Activated CD8-positive, alpha-beta memory T cell treated with anti-CD3 and anti-CD28 coated beads for 36 hours (primary cell): ENCODE results near the gene CHD9. TPM values are rescaled to one million over a fixed set of nuclear protein-coding genes. Genes with fewer than 3 reads are reported as not detected.

Experiments
- CTCF ChIA-PET: fragments of 350-600 bp; sonication (Branson Sonifier 250); formaldehyde crosslinking; loops from one replicate; lab custom pipeline; 2021; ENCODE audit warnings: antibody characterized with exemption; lab: Charles Lee
- POLR2A ChIA-PET: fragments of 350-600 bp; sonication (Branson Sonifier 250); formaldehyde crosslinking; loops from one replicate; lab custom pipeline; 2021; ENCODE audit warnings: antibody characterized with exemption; lab: Charles Lee
- total RNA-seq, 2 experiments: library from RNA; stranded (reverse); gene quantifications; one replicate each; pipeline ENCODE4 v1.2.3, GENCODE V29; 2021

Gene CHD9
- total RNA-seq, 2 experiments from 2014 or later, result 16.8 to 17.1 TPM

GRCh38 chr16:53105565-53105964 is 50.8 kb downstream of the CHD9 start:
- CTCF ChIA-PET, result no interaction called here
- POLR2A ChIA-PET, result interaction anchor here (0.7 kb wide), 1 partner anchor 398 kb away, joined by 5 read pairs; the partner anchor contains the start of gene AKTIP

- CTCF ChIA-PET, result interaction anchor here (1.0 kb wide), 1 partner anchor 12 kb away, joined by 4 read pairs; no protein-coding TSS in a partner anchor
Observed at GRCh38 chr16:53111078-53111791, 56.4 kb downstream of the CHD9 start.

GRCh38 chr16:53112015-53112414 is 57.2 kb downstream of the CHD9 start:
- POLR2A ChIA-PET, result interaction anchor here (0.5 kb wide), 1 partner anchor 21 kb away, joined by 4 read pairs; no protein-coding TSS in a partner anchor
- CTCF ChIA-PET, result interaction anchor here (1.0 kb wide), 1 partner anchor 13 kb away, joined by 4 read pairs; no protein-coding TSS in a partner anchor

More at GRCh38 chr16:53111078-53111791, 56.4 kb downstream of the CHD9 start:
- POLR2A ChIA-PET, result no interaction called here

- ChIA-PET CTCF (no interaction called here), POLR2A (no interaction called here)
Observed at GRCh38 chr16:53115047-53115446, 60.3 kb downstream of the CHD9 start.

DNA sequence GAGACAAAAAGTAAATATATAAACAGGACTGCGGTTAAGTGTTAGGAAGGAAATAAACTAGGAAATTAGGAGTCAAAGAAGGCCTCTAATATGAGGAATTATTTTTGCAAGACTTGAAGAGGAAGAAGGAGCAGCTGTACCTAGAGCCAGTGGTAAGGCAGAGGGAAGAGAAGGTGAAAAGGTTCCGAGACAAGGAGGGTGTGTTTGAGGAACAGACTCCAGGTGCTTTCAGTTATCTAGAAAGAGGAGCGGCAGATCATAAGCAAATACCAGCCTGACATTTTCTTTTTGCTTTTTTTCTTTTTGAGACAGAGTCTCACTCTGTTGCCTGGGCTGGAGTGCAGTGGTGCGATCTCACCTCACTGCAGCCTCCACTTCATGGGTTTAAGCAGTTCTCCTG is 61.0 kb downstream of the CHD9 start:
- POLR2A ChIA-PET, result no interaction called here
- CTCF ChIA-PET, result no interaction called here

DNA sequence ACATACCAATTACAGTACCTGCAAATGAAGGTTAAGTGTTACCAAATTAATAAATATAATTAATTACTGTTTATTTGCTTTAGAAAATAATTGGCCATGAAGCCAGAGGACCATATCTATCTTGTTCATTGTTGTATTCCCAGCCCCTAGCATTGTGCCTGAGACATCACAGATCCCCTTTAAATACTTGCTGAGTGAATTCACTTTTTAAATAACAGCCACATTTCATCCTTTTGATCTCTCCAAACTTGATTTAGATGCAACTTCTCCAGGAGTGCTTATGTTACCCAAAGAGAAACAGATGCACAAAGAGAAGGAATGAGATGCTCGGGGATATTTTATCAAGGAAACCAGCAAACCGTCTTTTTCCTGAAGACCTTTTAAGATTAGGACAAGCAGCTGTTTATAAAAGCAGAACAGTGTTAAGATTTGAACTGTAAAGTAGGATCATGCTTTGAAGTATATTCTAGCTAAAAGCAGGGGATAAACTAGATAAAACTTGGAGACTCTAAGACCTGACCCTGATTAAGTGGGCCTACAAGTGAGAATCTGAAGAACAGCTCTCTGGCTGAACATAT is 66.3 kb downstream of the CHD9 start:
- POLR2A ChIA-PET, result interaction anchor here (0.5 kb wide), 1 partner anchor 320 kb away, joined by 5 read pairs; no protein-coding TSS in a partner anchor
- CTCF ChIA-PET, result interaction anchor here (0.6 kb wide), 1 partner anchor 261 kb away, joined by 3 read pairs; no protein-coding TSS in a partner anchor

- ChIA-PET POLR2A (no interaction called here), CTCF (interaction anchor here (0.6 kb wide), 1 partner anchor 260 kb away, joined by 3 read pairs; no protein-coding TSS in a partner anchor)
Observed at GRCh38 chr16:53121661-53122060, 66.9 kb downstream of the CHD9 start.

DNA sequence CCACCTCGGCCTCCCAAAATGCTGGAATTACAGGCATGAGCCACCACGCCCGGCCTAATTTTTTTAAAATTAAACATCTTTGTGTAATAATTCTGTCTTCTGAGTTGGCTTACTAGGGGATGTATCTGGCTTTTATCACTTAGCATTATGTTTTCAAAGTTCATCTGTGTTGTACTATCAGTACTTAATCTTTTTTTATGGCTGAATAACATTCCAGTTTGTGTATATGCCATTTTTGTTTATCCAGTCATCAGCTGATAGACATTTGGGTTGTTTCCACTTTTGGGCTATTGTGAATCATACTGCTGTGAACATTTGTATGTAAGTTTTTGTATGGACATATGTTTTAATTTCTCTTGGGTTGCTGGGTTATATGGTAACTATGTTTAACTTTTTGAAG is 69.0 kb downstream of the CHD9 start:
- ChIA-PET CTCF (no interaction called here), POLR2A (no interaction called here)

- ChIA-PET CTCF (interaction anchor here (0.7 kb wide), 1 partner anchor 132 kb away, joined by 5 read pairs; no protein-coding TSS in a partner anchor), POLR2A (no interaction called here)
Observed at GRCh38 chr16:53126390-53126789, 71.6 kb downstream of the CHD9 start.

DNA sequence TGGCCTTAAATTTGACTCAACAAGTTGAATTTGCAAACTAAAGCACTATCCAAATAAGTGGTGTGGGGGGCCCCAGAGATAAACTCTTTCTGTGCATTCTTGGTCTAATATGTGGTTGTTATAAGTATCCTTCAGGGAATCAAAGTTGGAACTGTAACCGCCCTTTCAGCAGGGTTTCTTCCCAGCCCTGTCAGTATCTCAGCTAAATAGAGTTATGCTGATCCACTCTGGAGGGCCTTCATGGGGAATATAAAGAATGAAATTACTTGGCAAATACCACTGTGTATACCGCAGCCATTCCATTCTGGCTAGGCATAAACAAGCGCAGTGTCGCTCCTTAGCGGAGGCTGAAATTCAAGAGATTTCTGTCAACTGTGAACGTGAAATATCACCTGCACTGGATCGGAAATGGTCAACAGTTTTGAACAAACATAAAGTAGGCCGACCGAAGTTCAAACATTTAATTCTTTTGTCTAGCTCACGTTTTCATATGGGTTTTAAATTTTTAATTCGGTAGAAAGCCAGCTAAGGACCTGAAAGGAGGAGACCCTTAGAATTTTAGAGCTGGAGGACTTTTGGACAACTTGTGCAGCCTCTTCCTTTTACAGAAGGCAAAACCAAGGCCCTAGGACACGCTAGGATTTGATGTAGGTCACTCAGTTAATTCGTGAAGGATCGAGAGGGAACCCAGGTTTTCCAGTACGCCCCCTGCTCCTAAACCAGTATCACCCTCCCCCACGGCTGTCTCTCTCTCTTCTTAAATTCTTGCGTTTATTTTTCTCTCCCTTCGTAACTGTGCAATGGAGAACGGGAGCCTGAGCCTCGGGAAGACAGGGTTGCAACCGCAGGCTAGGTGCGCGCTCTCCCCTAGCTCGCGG is 74.7 kb downstream of the CHD9 start:
- ChIA-PET POLR2A (no interaction called here), CTCF (interaction anchor here (1.3 kb wide), 2 partner anchors 73 to 75 kb away, joined by 3 to 8 read pairs; partner anchors contain the start of gene CHD9)

DNA sequence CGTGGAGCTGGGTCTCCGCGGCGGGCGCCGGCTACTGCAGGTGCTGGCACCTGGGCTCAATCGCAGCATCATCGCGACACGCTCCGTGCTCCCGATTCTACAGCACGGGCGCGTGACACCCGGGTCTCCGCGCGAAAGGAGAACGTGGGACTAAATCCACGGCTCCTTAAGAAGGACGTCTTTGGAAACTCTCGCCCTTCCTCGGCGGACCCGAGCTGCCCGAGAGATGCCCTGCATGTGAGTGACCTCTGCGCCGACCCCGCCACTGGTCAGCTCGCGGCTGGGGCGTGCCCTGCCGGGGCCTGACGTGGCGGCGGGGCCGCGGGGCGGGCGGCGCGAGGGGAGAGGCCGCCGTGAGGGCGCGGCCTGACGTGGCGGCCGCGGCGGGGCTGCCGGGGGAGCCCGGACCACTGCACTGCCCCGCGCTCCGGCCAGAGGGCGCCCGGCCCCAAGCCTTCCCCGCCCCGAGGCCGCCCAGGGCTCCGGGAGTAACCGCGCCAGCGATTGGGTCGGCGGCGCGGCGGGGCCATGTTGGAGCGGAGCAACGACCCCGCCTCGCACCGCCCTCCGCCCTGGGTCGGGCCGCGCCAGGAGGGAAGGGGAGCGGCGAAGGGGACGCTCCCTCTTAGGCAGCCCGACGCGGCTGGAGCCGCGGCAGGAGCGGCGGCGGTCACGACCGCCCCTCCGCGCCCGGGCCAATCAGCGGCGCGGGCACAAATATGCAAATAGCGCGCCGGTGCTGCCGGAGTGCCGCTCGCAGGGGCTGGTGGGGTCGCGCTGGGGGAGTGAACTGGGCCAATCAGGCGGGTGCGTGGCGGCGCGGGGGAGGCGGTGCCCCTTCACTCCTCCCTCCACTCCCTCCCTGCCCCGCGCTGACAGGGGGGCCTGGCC is 75.6 kb downstream of the CHD9 start:
- POLR2A ChIA-PET, result interaction anchor here (0.5 kb wide), 1 partner anchor 77 kb away, joined by 3 read pairs; no protein-coding TSS in a partner anchor
- CTCF ChIA-PET, result interaction anchor here (1.3 kb wide), 2 partner anchors 74 to 75 kb away, joined by 3 to 8 read pairs; partner anchors contain the start of gene CHD9

DNA sequence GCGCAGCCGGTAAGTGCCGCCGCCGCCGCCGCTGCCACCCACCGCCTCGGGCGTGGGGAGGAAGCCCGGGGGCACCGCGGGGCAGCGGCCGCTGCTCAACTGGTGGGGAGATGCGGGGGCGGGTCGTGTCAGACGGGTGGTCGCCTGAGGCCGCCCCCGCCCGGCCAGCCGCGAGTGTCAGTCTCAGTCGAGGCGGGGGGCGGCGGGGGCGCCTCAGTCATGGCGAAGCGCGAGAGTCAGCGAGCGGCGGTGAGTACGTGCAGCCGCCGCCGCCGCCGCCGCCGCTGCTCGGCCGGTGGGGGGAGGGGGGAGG is 76.2 kb downstream of the CHD9 start:
- ChIA-PET POLR2A (no interaction called here), CTCF (no interaction called here)

DNA sequence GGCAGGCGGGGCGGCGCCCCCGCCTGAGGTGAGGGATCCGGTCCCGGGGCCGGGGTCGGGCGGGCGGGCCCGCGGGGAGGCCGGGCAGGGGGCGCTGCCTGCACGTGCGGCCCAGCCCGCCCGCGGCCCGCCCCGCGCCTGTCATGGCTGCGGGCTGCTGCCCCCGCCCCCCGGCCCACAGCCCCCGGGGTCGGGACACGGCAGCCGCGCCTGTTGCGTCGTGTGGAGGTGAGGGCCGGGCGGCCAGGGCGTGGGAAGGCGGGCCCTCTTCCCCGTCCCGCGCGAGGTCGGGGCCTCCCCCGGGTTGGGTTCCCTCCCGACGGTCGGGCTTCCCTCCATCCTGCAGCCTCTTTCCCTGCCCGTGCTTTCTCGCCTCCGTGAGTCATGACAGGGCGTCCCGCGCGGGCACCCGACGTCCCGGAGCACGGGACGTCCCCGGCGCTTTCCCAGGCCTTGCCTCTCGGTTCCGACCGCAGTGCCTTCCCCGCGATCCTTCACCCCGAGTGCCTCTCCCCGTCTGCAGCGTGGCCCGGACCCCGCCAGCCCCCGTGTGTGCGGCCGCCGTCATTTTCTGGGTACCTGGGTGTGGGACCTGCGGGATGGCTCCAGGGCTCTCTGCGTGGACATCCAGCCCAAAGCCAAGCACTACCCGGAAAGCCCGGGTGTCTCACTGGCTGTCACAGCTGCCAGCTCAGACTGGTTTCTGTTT is 76.7 kb downstream of the CHD9 start:
- POLR2A ChIA-PET, result interaction anchor here (0.9 kb wide), 1 partner anchor 76 kb away, joined by 3 read pairs; the partner anchor contains the start of gene CHD9

DNA sequence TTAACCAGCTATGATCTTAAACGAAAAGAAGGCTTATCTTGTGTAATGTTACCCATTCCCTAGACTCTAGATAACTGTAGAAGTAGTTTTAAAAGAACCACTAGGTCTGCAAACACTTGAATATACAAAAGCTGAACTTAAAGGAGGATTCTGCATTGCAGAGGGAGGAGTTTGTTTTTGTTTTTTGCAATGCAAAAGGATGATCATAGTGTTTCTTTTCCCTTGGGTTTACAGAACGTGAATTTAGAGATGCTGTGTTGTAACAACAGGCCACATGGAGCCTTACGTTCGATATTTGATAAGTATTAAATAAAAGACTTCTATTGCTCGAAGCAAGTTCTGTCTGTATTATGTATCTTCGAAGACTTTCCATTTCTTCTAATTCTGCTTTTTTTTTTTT is 77.6 kb downstream of the CHD9 start:
- ChIA-PET CTCF (no interaction called here), POLR2A (interaction anchor here (0.9 kb wide), 1 partner anchor 77 kb away, joined by 3 read pairs; the partner anchor contains the start of gene CHD9)

More for the DNA sequence above, 76.7 kb downstream of the CHD9 start:
- CTCF ChIA-PET, result no interaction called here

- ChIA-PET POLR2A (no interaction called here), CTCF (no interaction called here)
Observed at GRCh38 chr16:53135329-53135728, 80.5 kb downstream of the CHD9 start.

- CTCF ChIA-PET, result no interaction called here
- POLR2A ChIA-PET, result interaction anchor here (0.6 kb wide), 1 partner anchor 118 kb away, joined by 4 read pairs; no protein-coding TSS in a partner anchor
Observed at GRCh38 chr16:53142823-53143568, 88.2 kb downstream of the CHD9 start.

DNA sequence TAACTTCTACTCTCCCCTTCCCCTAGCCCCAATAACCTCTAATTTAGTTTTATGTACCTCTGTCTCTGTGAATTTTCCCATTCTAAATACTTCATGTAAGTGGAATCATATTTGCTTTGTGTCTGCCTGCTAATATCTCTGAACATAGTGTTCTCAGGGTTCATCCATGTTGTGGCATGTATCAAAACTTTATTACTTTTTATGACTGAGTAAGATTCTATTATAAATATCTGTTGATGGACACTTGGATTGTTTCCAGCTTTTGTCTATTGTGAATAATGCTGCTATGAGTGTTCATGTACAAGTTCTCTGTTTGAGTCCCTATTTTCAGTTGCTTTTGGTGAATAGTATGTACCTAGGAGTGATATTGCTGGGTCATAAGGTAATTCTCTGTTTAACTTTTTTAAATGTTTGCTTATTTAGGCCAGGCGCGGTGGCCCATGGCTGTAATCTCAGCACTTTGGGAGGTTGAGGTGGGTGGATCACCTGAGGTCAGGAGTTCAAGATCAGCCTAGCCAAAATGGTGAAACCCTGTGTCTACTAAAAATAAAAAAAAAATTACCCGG is 92.8 kb downstream of the CHD9 start:
- ChIA-PET CTCF (no interaction called here), POLR2A (no interaction called here)
